HCT116 (cell line): ENCODE results near the gene SASS6. TPM values are rescaled to one million over a fixed set of nuclear protein-coding genes. Genes with fewer than 3 reads are reported as not detected.

Experiments
- ATAC-seq: fragments of 200-7000 bp; cut with Tn5 transposase; 2 replicates; pipeline ENCODE4 v1.9.1; 2020; ENCODE audit warnings: mild to moderate bottlenecking, moderate library complexity
- BruUV-seq: library from RNA; stranded (reverse); fragments of 400-500 nt; replicated peaks from 2 replicates; lab custom pipeline; 2021; lab: Mats Ljungman, UMichigan
- CTCF ChIA-PET: fragments of 300-600 bp; sonication (Branson Sonifier 250); formaldehyde crosslinking; loops from one replicate; lab custom pipeline; 2021; ENCODE audit warnings: antibody characterized with exemption; lab: Charles Lee
- POLR2A ChIA-PET: fragments of 300-600, 350-600 bp; sonication (Branson Sonifier 250); formaldehyde crosslinking; loops from one replicate; lab custom pipeline; 2021; ENCODE audit warnings: antibody characterized with exemption; lab: Charles Lee
- RAD21 ChIA-PET, 2 experiments: fragments of 300-600 bp; sonication (Branson Sonifier 250); formaldehyde crosslinking; loops; one replicate each; lab custom pipeline; 2023; ENCODE audit warnings: low total read pairs in 2 of 2; ENCODE audit not compliant: uncharacterized antibody in 2 of 2, unreplicated experiment in 2 of 2, low non-redundant PET in 1 of 2; lab: Charles Lee
- DNase-seq: peaks from one replicate; pipeline ENCODE4 v3.0.0-alpha.2; 2010; ENCODE audit warnings: low read depth, low spot score
- H2AFZ ChIP-seq: fragments of 200-600 bp; shearing (Covaris generic), sonication (generic); 2 replicates; pipeline ENCODE4 v1.6.1; 2017; ENCODE audit warnings: low read depth, mixed run types, mixed read lengths, antibody characterized with exemption, low read length; ENCODE audit not compliant: poor library complexity, severe bottlenecking
- H3K27ac ChIP-seq: 2 replicates; pipeline ENCODE4 v1.5.1; 2012; ENCODE audit warnings: low read depth, low read length
- H3K27me3 ChIP-seq: fragments of 200-600 bp; sonication (generic); 2 replicates; pipeline ENCODE4 v1.6.1; 2016; ENCODE audit warnings: mixed run types, low read length, mixed read lengths; ENCODE audit not compliant: insufficient read depth
- H3K36me3 ChIP-seq, 2 experiments: fragments of 200-500 bp in 1 of 2; fragments of 200-600 bp in 1 of 2; sonication (Bioruptor generic) in 1 of 2; sonication (generic) in 1 of 2; 2 replicates each; pipeline versions ENCODE4 v1.5.1 to v1.6.1; 2014 to 2016; ENCODE audit warnings: low read length in 2 of 2, inconsistent platforms in 1 of 2, mixed read lengths in 1 of 2, mixed run types in 1 of 2; ENCODE audit not compliant: insufficient read depth in 2 of 2, control insufficient read depth in 1 of 2
- H3K4me1 ChIP-seq, 2 experiments: fragments of 200-600 bp in 1 of 2; sonication (generic) in 1 of 2; 2 replicates each; pipeline versions ENCODE4 v1.5.1 to v1.6.1; 2012 to 2017; ENCODE audit warnings: low read length in 2 of 2, inconsistent platforms in 1 of 2, mild to moderate bottlenecking in 1 of 2, mixed read lengths in 1 of 2, mixed run types in 1 of 2, moderate library complexity in 1 of 2; ENCODE audit not compliant: insufficient read depth in 2 of 2, control insufficient read depth in 1 of 2
- H3K4me2 ChIP-seq: fragments of 200-600 bp; sonication (generic); 2 replicates; pipeline ENCODE4 v1.6.1; 2017; ENCODE audit warnings: mixed run types, low read length, mixed read lengths
- H3K4me3 ChIP-seq, 2 experiments: fragments of 200-600 bp in 1 of 2; sonication (generic) in 1 of 2; replicated peaks in 1 of 2; 2 replicates each; pipeline ENCODE4 v1.5.1; 2011 to 2016; ENCODE audit warnings: low read length in 2 of 2, control low read depth in 1 of 2, low read depth in 1 of 2, mild to moderate bottlenecking in 1 of 2, mixed read lengths in 1 of 2, mixed run types in 1 of 2
- H3K79me2 ChIP-seq: fragments of 200-600 bp; sonication (generic); 2 replicates; pipeline ENCODE4 v1.6.1; 2017; ENCODE audit warnings: mild to moderate bottlenecking, mixed run types, low read length, moderate library complexity, mixed read lengths; ENCODE audit not compliant: insufficient read depth
- H3K9ac ChIP-seq: fragments of 200-600 bp; sonication (generic); 2 replicates; pipeline ENCODE4 v1.6.1; 2016; ENCODE audit warnings: low read length, mixed read lengths
- H3K9me2 ChIP-seq: fragments of 200-600 bp; sonication (generic), shearing (Covaris generic); 2 replicates; pipeline ENCODE4 v1.6.1; 2017; ENCODE audit warnings: mixed run types, mild to moderate bottlenecking, moderate library complexity; ENCODE audit not compliant: insufficient read depth
- H3K9me3 ChIP-seq, 2 experiments: fragments of 200-500 bp in 1 of 2; fragments of 200-600 bp in 1 of 2; sonication (Bioruptor generic) in 1 of 2; sonication (generic) in 1 of 2; 2 replicates each; pipeline ENCODE4 v1.6.1; 2014 to 2017; ENCODE audit warnings: low read length in 2 of 2, mixed read lengths in 2 of 2, inconsistent platforms in 1 of 2, low read depth in 1 of 2, mild to moderate bottlenecking in 1 of 2, mixed run types in 1 of 2, moderate library complexity in 1 of 2; ENCODE audit not compliant: control insufficient read depth in 1 of 2, insufficient read depth in 1 of 2
- H4K20me1 ChIP-seq: fragments of 200-600 bp; sonication (generic), shearing (Covaris generic); 2 replicates; pipeline ENCODE4 v1.6.1; 2017; ENCODE audit warnings: mixed run types, mild to moderate bottlenecking, moderate library complexity; ENCODE audit not compliant: insufficient read depth
- CBX3 ChIP-seq: IDR thresholded peaks from 2 replicates; pipeline ENCODE4 v1.6.1; 2012; ENCODE audit warnings: low read depth
- CTCF ChIP-seq, 3 experiments: fragments of 200-600 bp in 1 of 3; sonication (generic) in 1 of 3; IDR thresholded peaks in 2 of 3; conservative IDR thresholded peaks in 1 of 3; 2 replicates each; pipeline ENCODE4 v1.5.1; 2012 to 2017; ENCODE audit warnings: low read depth in 2 of 3, low read length in 2 of 3, antibody characterized with exemption in 1 of 3, borderline replicate concordance in 1 of 3, control low read depth in 1 of 3, mild to moderate bottlenecking in 1 of 3, mixed read lengths in 1 of 3, mixed run types in 1 of 3, moderate library complexity in 1 of 3; ENCODE audit not compliant: insufficient read depth in 1 of 3
- EGR1 ChIP-seq: IDR thresholded peaks from 2 replicates; pipeline ENCODE4 v1.6.1; 2012; ENCODE audit warnings: low read depth
- ELF1 ChIP-seq: IDR thresholded peaks from 2 replicates; pipeline ENCODE4 v1.6.1; 2012; ENCODE audit warnings: low read depth, borderline replicate concordance
- EZH2 ChIP-seq: fragments of 200-600 bp; sonication (generic); IDR thresholded peaks from 2 replicates; pipeline ENCODE4 v1.6.1; 2017; ENCODE audit warnings: antibody characterized with exemption, mixed run types
- EZH2phosphoT487 ChIP-seq: fragments of 200-600 bp; IDR thresholded peaks from 2 replicates; pipeline ENCODE4 v1.6.1; 2018; ENCODE audit warnings: antibody characterized with exemption, borderline replicate concordance
- JUND ChIP-seq: IDR thresholded peaks from 2 replicates; pipeline ENCODE4 v1.6.1; 2012
- POLR2AphosphoS5 ChIP-seq: IDR thresholded peaks from 2 replicates; pipeline ENCODE4 v1.6.1; 2011; ENCODE audit warnings: mild to moderate bottlenecking, low read depth, low read length, moderate library complexity
- RAD21 ChIP-seq: IDR thresholded peaks from 2 replicates; pipeline ENCODE4 v1.6.1; 2012; ENCODE audit warnings: low read depth, mild to moderate bottlenecking
- SIN3A ChIP-seq: IDR thresholded peaks from 2 replicates; pipeline ENCODE4 v1.6.1; 2012; ENCODE audit warnings: low read depth
- SRF ChIP-seq: IDR thresholded peaks from 2 replicates; pipeline ENCODE4 v1.6.1; 2012; ENCODE audit warnings: low read depth
- TCF7L2 ChIP-seq: IDR thresholded peaks from 2 replicates; pipeline ENCODE4 v1.7.0; 2011; ENCODE audit warnings: borderline replicate concordance, inconsistent platforms; ENCODE audit not compliant: insufficient read depth, insufficient read length; ENCODE audit errors: extremely low read depth
- YY1 ChIP-seq: IDR thresholded peaks from 2 replicates; pipeline ENCODE4 v1.6.1; 2011; ENCODE audit warnings: low read length, low read depth, moderate library complexity, mild to moderate bottlenecking; ENCODE audit not compliant: insufficient replicate concordance; ENCODE audit errors: extremely low read depth
- ZBTB33 ChIP-seq: IDR thresholded peaks from 2 replicates; pipeline ENCODE4 v1.6.1; 2011; ENCODE audit warnings: mild to moderate bottlenecking, low read length, moderate library complexity; ENCODE audit not compliant: insufficient replicate concordance; ENCODE audit errors: extremely low read depth
- ZFX ChIP-seq: fragments of 450-650 bp; IDR thresholded peaks from 2 replicates; pipeline ENCODE4 v1.6.1; 2017
- ZNF274 ChIP-seq: fragments of 200-500 bp; sonication (Bioruptor generic); IDR thresholded peaks from 2 replicates; pipeline ENCODE4 v1.6.1; 2014; ENCODE audit warnings: mild to moderate bottlenecking, low read depth, low read length, inconsistent platforms
- intact Hi-C: fragments of 100-400 bp; cut with micrococcal nuclease; formaldehyde crosslinking; loops from 2 replicates; pipeline ENCODE4 v1.10.0; 2022
- total RNA-seq: library from RNA; stranded (reverse); gene quantifications from one replicate; pipeline ENCODE4 v1.2.1, GENCODE V29; 2021; ENCODE audit not compliant: unreplicated experiment
- TF ChIP-seq, protein P1 (sequence below): IDR thresholded peaks from 2 replicates; pipeline ENCODE4 v1.6.1; 2012
- TF ChIP-seq, protein P2 (sequence below): IDR thresholded peaks from 2 replicates; pipeline ENCODE4 v1.6.1; 2012

Gene SASS6
- total RNA-seq, 1 experiment from 2014 or later: 13.7 TPM

DNA sequence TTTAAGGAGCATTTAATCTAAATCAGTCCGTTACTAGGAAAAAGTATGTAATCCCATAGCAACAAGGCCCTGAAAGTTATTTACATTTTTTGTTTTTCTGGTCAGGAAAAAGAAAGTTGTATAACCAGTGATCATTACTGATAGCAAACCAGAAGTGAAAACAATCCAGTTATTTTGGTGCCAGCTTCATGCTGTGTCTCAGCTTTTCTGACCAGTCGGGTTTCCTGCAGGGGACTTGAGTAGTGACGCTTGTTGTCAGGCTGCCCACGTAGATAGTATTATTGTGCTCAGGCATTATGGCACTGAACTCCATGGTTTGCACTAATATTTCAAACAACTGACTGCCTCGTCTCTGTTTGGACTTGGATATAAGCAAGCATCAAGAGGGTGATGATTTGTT is 55.2 kb downstream of the SASS6 start:
- Histone ChIP-seq H3K79me2 (peaks cover 12% of the 10 kb centered on the region; the same call in 1 of the 2 replicates), H3K36me3 (peaks cover 15 to 34% of the 10 kb centered on the region in 2 experiments), H3K4me2 (no peak overlapping the region), H3K4me1 (peaks cover 0 to 2% of the 10 kb centered on the region in 2 experiments; a peak in 1 of 4 replicates), H2AFZ (no peak overlapping the region), H3K9me3 (no peaks in the 10 kb centered on the region), H3K27ac (no peak overlapping the region), H3K9ac (no peak overlapping the region), H4K20me1 (no peaks in the 10 kb centered on the region; the same call in 1 of the 2 replicates), H3K27me3 (no peaks in the 10 kb centered on the region), H3K4me3 (no peak overlapping the region), H3K9me2 (no peaks in the 10 kb centered on the region)
- no TSS peak for BruUV-seq
- DNase-seq: no peak
- TF ChIP-seq EZH2 (no peak), ZBTB33 (no peak), YY1 (no peak), ZFX (no peak), POLR2AphosphoS5 (no peak), JUND (no peak), RAD21 (no peak), SRF (no peak), EGR1 (no peak), EZH2phosphoT487 (no peak), CTCF (IDR thresholded peaks at IDR 0.05 in 2 of 3, conservative IDR thresholded peaks at IDR 0.05 in 1 of 3; ENCODE audit: borderline replicate concordance in 1 of 3, insufficient read depth in 1 of 3, low read depth in 2 of 3, low read length in 2 of 3) (no peak), TCF7L2 (no peak), ZNF274 (no peak), ELF1 (no peak), SIN3A (no peak), CBX3 (no peak)
- TF ChIP-seq, protein P1, sequence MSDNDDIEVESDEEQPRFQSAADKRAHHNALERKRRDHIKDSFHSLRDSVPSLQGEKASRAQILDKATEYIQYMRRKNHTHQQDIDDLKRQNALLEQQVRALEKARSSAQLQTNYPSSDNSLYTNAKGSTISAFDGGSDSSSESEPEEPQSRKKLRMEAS: no peak
- TF ChIP-seq, protein P2, sequence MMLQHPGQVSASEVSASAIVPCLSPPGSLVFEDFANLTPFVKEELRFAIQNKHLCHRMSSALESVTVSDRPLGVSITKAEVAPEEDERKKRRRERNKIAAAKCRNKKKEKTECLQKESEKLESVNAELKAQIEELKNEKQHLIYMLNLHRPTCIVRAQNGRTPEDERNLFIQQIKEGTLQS: no peak
- ChIA-PET POLR2A (no interaction called here), RAD21 (no interaction called here), CTCF (interaction anchor here (1.6 kb wide), 1 partner anchor 382 kb away, joined by 4 read pairs; no protein-coding TSS in a partner anchor)
- intact Hi-C loops: no loop called here
- no peak for ATAC-seq
